Endodermal cell (in vitro differentiated cells): Measurements from ENCODE around the gene SMC1B. TPM values are rescaled to one million over a fixed set of nuclear protein-coding genes. Genes with fewer than 3 reads are reported as not detected.

Experiments used
- DNase-seq: peaks from one replicate; pipeline ENCODE4 v3.0.0-alpha.2; 2017
- H3K27ac ChIP-seq: 2 replicates; pipeline ENCODE4 v1.5.1; 2013; ENCODE audit warnings: mild to moderate bottlenecking, low read depth, low read length, moderate library complexity
- H3K27me3 ChIP-seq: 2 replicates; pipeline ENCODE4 v1.6.1; 2013; ENCODE audit warnings: mild to moderate bottlenecking, low read length, moderate library complexity; ENCODE audit not compliant: insufficient read depth, control insufficient read depth, poor library complexity, severe bottlenecking
- H3K36me3 ChIP-seq: 2 replicates; pipeline ENCODE4 v1.7.0; 2013; ENCODE audit warnings: mild to moderate bottlenecking, low read length, moderate library complexity; ENCODE audit not compliant: control insufficient read depth, insufficient read depth
- H3K4me1 ChIP-seq: one replicate; pipeline ENCODE4 v1.7.0; 2013; ENCODE audit warnings: low read length; ENCODE audit not compliant: control insufficient read depth, insufficient read depth
- H3K4me3 ChIP-seq: 2 replicates; pipeline ENCODE4 v1.5.1; 2013; ENCODE audit warnings: mild to moderate bottlenecking, low read length, moderate library complexity
- H3K9ac ChIP-seq: 2 replicates; pipeline ENCODE4 v1.6.1; 2013; ENCODE audit warnings: mild to moderate bottlenecking, low read length, moderate library complexity; ENCODE audit not compliant: poor library complexity, severe bottlenecking; ENCODE audit errors: extremely low read depth
- H3K9me3 ChIP-seq: 2 replicates; pipeline ENCODE4 v1.6.1; 2013; ENCODE audit warnings: mild to moderate bottlenecking, low read length, moderate library complexity; ENCODE audit not compliant: control insufficient read depth
- H3K27ac Mint-ChIP-seq: 2 replicates; pipeline ENCODE4 v1.8.0; 2020; ENCODE audit warnings: mixed read lengths
- H3K27me3 Mint-ChIP-seq: 2 replicates; pipeline ENCODE4 v1.8.0; 2021; ENCODE audit warnings: mild to moderate bottlenecking, mixed read lengths; ENCODE audit not compliant: insufficient read depth
- H3K36me3 Mint-ChIP-seq: 2 replicates; pipeline ENCODE4 v1.8.0; 2020; ENCODE audit warnings: low read depth, mixed read lengths
- H3K4me1 Mint-ChIP-seq: 2 replicates; pipeline ENCODE4 v1.8.0; 2020; ENCODE audit warnings: mixed read lengths
- H3K4me3 Mint-ChIP-seq: 2 replicates; pipeline ENCODE4 v1.8.0; 2020; ENCODE audit warnings: mild to moderate bottlenecking, moderate library complexity, mixed read lengths
- H3K9me3 Mint-ChIP-seq: 2 replicates; pipeline ENCODE4 v1.8.0; 2020; ENCODE audit warnings: mild to moderate bottlenecking, mixed read lengths
- CTCF ChIP-seq: fragments of 200-600 bp; sonication (generic); conservative IDR thresholded peaks from 2 replicates; pipeline ENCODE4 v1.5.0; 2021; ENCODE audit warnings: antibody characterized with exemption, mild to moderate bottlenecking
- WGBS, 2 experiments: methylation state at CpG; one replicate each; pipeline versions ENCODE4 v1.1.5 to v1.1.7; 2013; ENCODE audit warnings: missing lambda C conversion rate in 2 of 2, mixed read lengths in 1 of 2; ENCODE audit not compliant: insufficient coverage in 1 of 2, insufficient read length in 1 of 2; 5-methylcytosine and 5-hydroxymethylcytosine counted together
- total RNA-seq, 2 donors: library from RNA; stranded (reverse); fragmentation: NEBNext Ultra II Directional in 1 of 2; extraction: Animal tissue kit (Norgen Biotek cat#: 25700) in 1 of 2; gene quantifications; 2 replicates in 1 of 2; 3 replicates in 1 of 2; pipeline ENCODE4 v1.2.1, GENCODE V29; 2021

The SMC1B gene
- total RNA-seq, 2 donors from 2014 or later: 0.11 TPM; not detected in 1

- Histone ChIP-seq H3K4me1 (peaks cover 3% of the 10 kb centered on the region), H3K9me3 (no peaks in the 10 kb centered on the region), H3K4me3 (peak overlapping the region; percentile 44), H3K36me3 (peaks cover 7% of the 10 kb centered on the region), H3K27me3 (no peaks in the 10 kb centered on the region), H3K9ac (no peak overlapping the region), H3K27ac (no peak overlapping the region)
- Mint-ChIP-seq H3K9me3 (no peaks in the 10 kb centered on the region), H3K4me1 (peaks cover 35% of the 10 kb centered on the region), H3K27ac (peak overlapping the region; percentile 97), H3K36me3 (peaks cover 16% of the 10 kb centered on the region), H3K27me3 (peaks cover 3% of the 10 kb centered on the region), H3K4me3 (peak overlapping the region; percentile 79)
- DNase-seq: no peak
- WGBS, 2 experiments: 85 to 97% methylated on average over 5 of the region's 6 CpGs
- no peak for TF ChIP-seq CTCF
Observed at GRCh38 chr22:45308391-45308956, 104.9 kb downstream of the SMC1B start.

GRCh38 chr22:45306139-45306538, 107.3 kb downstream of the SMC1B start:
- Mint-ChIP-seq H3K4me1 (peaks cover 17% of the 10 kb centered on the region), H3K9me3 (no peaks in the 10 kb centered on the region), H3K27me3 (peaks cover 3% of the 10 kb centered on the region), H3K36me3 (no peaks in the 10 kb centered on the region), H3K4me3 (no peak overlapping the region), H3K27ac (no peak overlapping the region)
- Histone ChIP-seq H3K4me3 (no peak overlapping the region), H3K27ac (no peak overlapping the region), H3K36me3 (no peaks in the 10 kb centered on the region), H3K4me1 (no peaks in the 10 kb centered on the region), H3K9ac (no peak overlapping the region), H3K27me3 (no peaks in the 10 kb centered on the region), H3K9me3 (no peaks in the 10 kb centered on the region)
- 91 to 97% methylated on average over 6 to 9 of the region's 9 CpGs for WGBS, 2 experiments
- no peak for TF ChIP-seq CTCF
- no peak for DNase-seq

GRCh38 chr22:45305456-45306075, 107.8 kb downstream of the SMC1B start:
- Histone ChIP-seq H3K4me3 (no peak overlapping the region), H3K36me3 (no peaks in the 10 kb centered on the region), H3K9me3 (no peaks in the 10 kb centered on the region), H3K9ac (no peak overlapping the region), H3K4me1 (no peaks in the 10 kb centered on the region), H3K27ac (no peak overlapping the region), H3K27me3 (no peaks in the 10 kb centered on the region)
- H3K9me3 Mint-ChIP-seq: no peaks in the 10 kb centered on the region
- H3K36me3 Mint-ChIP-seq: no peaks in the 10 kb centered on the region
- peaks cover 11% of the 10 kb centered on the region for H3K4me1 Mint-ChIP-seq
- no peak overlapping the region for H3K27ac Mint-ChIP-seq
- TF ChIP-seq CTCF: no peak
- WGBS, 2 experiments: 90% methylated on average over 6 of the region's 6 CpGs; no CpG with 5 or more reads in 1 of the 2 experiments
- DNase-seq: no peak
- H3K27me3 Mint-ChIP-seq: no peaks in the 10 kb centered on the region
- no peak overlapping the region for H3K4me3 Mint-ChIP-seq
